Measurements from ENCODE around the gene KIF12. TPM values are rescaled to one million over a fixed set of nuclear protein-coding genes. Genes with fewer than 3 reads are reported as not detected.

Gene KIF12
- total and polyA plus RNA-seq, 2 of the 13 experiments (the other 11 are each of a cell fraction or from before 2014, with no cell fraction given): 1.8 to 12.5 TPM

- peak; percentile 82 for TF ChIP-seq SAP130 (CRISPR knock-in tag; IDR thresholded peaks at IDR 0.05; ENCODE audit: low read depth)
- no peak for TF ChIP-seq ZNF816 (CRISPR knock-in tag; IDR thresholded peaks at IDR 0.05; ENCODE audit: borderline replicate concordance)
- TF ChIP-seq ZNF264 (CRISPR knock-in tag; IDR thresholded peaks at IDR 0.05): peak; percentile 42; the same call in 1 of the 2 replicates
- no peak for TF ChIP-seq RAD51 (IDR thresholded peaks at IDR 0.05; ENCODE audit: borderline replicate concordance)
- TF ChIP-seq ARNTL (CRISPR knock-in tag; IDR thresholded peaks at IDR 0.05): peak; percentile 86
- peak; percentile 16; the same call in 1 of the 2 replicates for TF ChIP-seq ZNF7 (CRISPR knock-in tag; IDR thresholded peaks at IDR 0.05)
- peak; percentile 39; the same call in 1 of the 2 replicates for TF ChIP-seq ZNF792 (CRISPR knock-in tag; IDR thresholded peaks at IDR 0.05)
- peak; percentile 67; the same call in 1 of the 2 replicates for TF ChIP-seq FOXK2 (IDR thresholded peaks at IDR 0.05)
- peak; percentile 73 for TF ChIP-seq ZNF124 (CRISPR knock-in tag; IDR thresholded peaks at IDR 0.05)
- TF ChIP-seq CEBPG (CRISPR knock-in tag; IDR thresholded peaks at IDR 0.05): peak; percentile 65
- peak; percentile 14 for TF ChIP-seq PHF8 (CRISPR knock-in tag; IDR thresholded peaks at IDR 0.05)
- peak; percentile 19; the same call in 1 of the 2 replicates for TF ChIP-seq ATF6 (CRISPR knock-in tag; conservative IDR thresholded peaks at IDR 0.05)
- peak; percentile 97 for TF ChIP-seq ZNF629 (CRISPR knock-in tag; conservative IDR thresholded peaks at IDR 0.05)
- no peak for TF ChIP-seq MYNN (CRISPR knock-in tag; IDR thresholded peaks at IDR 0.05; ENCODE audit: low read depth)
- peak; percentile 59; the same call in 1 of the 2 replicates for TF ChIP-seq ONECUT2 (CRISPR knock-in tag; IDR thresholded peaks at IDR 0.05)
- TF ChIP-seq HIVEP1 (CRISPR knock-in tag; IDR thresholded peaks at IDR 0.05): peak; percentile 67; the same call in 1 of the 2 replicates
- no peak for TF ChIP-seq ZNF382 (CRISPR knock-in tag; IDR thresholded peaks at IDR 0.05; ENCODE audit: borderline replicate concordance)
- TF ChIP-seq YEATS4 (CRISPR knock-in tag; IDR thresholded peaks at IDR 0.05; ENCODE audit: borderline replicate concordance): no peak; the same call in none of the 2 replicates
- TF ChIP-seq MLX (CRISPR knock-in tag; IDR thresholded peaks at IDR 0.05): peak; percentile 84
- peak; percentile 83; the same call in 1 of the 2 replicates for TF ChIP-seq ZNF703 (CRISPR knock-in tag; IDR thresholded peaks at IDR 0.05; ENCODE audit: borderline replicate concordance)
- TF ChIP-seq ZNF501 (CRISPR knock-in tag; IDR thresholded peaks at IDR 0.05): peak; percentile 71; the same call in 1 of the 2 replicates
- peak; percentile 91; the same call in 1 of the 2 replicates for TF ChIP-seq ZNF713 (CRISPR knock-in tag; IDR thresholded peaks at IDR 0.05)
- TF ChIP-seq ZNF687 (CRISPR knock-in tag; IDR thresholded peaks at IDR 0.05): peak; percentile 86
- peak; percentile 95 for TF ChIP-seq TEAD3 (CRISPR knock-in tag; optimal IDR thresholded peaks at IDR 0.05; ENCODE audit: borderline replicate concordance)
Observed at GRCh38 chr9:114080773-114081440, 18.2 kb downstream of the KIF12 start (continued).
